ENCODE measurements around the gene UNC5A.

Gene UNC5A

GRCh38 chr5:176901260-176902101, 91.1 kb downstream of the UNC5A start:
- no peak for DNase-seq

GRCh38 chr5:176902102-176902814, 91.9 kb downstream of the UNC5A start:
- no peak for DNase-seq

- DNase-seq = no peak
Measured at GRCh38 chr5:176902911-176903664, 92.7 kb downstream of the UNC5A start.

DNA sequence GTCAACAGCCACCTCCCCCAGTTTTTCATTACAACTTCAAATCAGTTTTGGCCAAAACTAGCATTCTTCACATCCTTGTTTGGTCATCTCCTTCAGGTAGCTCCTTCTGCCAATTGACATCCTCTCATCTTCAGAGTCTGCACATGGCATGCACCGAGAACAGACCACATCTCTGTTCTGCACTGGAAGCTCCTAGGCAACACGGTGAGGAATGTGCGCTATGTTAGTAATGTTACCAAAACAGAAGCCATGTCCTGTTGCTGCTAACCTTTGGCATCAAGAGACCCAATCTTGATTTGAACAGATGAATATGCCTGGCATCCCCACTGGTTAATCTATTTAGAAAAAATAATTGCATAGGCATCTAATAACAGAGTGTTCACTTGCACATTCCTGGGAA, 93.9 kb downstream of the UNC5A start:
- no peak for DNase-seq

- no peak for DNase-seq
Measured at GRCh38 chr5:176906126-176906525, 95.8 kb downstream of the UNC5A start.

- DNase-seq = no peak
Measured at GRCh38 chr5:176906796-176907195, 96.4 kb downstream of the UNC5A start.

DNA sequence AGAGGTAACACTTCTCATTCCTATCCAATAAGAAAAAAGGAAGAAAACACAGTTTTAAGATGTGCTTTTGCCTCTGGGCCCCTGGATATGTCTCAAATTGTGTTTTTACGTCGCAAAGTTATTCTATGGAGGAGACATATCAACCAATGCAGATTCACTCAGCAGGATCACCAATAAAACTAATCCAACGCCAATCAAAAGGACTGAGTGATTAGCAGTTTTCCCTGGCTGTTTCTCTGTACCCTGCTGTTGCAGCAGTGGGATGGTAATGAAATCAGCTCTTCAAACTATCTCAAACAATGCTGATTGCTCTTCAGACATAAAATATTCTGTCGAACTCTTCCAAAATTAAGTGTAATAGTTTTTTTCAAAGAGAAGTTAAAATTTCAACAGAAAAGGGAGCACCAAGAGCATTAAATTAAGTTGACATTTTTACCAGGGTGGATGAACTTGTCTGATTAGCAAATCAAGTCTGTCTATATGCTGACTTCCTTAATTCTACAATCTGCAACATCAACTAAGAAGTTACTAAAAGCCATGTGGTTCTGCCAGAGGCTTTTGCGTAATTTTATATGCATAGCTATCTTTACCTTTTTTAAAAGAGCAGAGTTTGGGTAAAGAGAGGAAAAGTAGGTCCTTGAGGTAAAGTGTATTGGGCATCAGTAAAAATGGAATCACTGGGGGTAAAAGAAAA, 98.5 kb downstream of the UNC5A start:
- DNase-seq = no peak

DNA sequence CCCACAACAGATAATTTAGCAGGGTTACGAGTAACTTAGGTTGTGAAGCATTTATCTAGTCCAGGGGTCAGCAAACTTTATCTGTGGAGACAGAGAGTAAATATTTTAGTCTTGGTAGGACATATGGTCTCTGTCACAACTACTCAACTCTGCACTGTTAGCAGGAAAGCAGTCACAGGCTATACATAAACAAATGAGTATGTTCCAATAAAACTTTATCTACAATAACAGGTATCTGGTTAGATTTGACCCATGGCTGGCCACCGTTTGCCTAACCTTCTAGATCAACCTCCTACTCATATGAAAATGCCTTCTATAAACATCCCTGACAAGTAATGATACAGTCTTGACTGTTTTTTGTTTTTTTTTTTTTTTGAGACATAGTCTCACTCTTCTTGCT, 101.8 kb downstream of the UNC5A start:
- no peak for DNase-seq

- no peak for DNase-seq
Measured at GRCh38 chr5:176915906-176916305, 105.5 kb downstream of the UNC5A start.

DNA sequence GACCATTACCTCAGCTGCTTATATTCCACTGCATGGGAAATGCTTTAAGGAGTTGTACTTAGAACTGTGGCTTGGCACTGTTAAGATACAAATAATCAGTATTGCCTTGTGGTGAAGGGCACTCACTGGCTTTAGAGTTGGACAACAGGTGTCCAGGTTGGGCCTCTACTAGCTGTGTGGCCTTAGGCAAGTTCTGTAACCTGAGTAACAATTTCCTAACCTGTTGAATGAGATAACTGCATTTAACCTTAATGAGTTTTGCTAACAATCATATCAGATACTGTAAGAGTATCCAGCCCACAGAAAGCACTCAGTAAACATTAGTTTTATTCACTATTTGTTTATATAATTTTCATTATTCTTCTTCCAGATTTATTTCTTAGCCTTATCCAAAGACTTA, 106.0 kb downstream of the UNC5A start:
- no peak for DNase-seq

DNA sequence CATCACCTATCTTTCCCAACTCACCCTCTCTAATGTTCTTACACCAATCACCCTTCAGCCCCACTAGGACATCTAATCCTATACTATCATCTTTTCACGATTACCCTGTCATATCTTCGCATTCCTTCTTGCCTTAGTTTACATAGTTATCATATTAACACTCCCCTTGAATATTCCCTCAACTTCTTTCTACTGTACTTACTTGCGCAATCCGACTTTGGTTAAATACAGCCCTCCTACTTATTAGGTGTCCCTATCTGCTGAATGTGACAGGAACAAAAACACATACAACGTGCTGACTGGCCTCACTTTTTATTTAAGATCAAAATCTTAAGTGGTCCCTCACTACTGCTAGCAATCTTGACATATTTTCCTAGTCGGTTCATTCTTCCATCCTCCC, 108.3 kb downstream of the UNC5A start:
- DNase-seq = no peak

DNA sequence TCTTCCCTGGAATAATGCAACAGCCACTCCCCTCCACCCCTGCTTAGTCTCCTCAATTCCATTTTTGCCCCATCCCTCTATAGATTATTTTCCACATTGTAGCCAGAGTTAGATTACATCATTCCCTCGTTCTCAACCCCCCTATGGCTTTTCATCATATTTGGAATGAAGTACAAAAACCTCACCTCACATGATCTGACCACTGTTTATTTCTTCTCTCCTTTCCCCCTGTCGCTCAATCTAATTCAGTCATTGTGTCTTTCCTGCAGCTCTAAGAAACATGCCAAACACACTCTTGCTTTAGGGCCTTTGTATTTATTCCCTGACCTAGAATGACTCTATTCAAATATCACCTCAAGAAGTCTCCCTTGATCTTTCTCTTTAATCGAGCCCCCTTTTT, 111.4 kb downstream of the UNC5A start:
- DNase-seq = no peak

DNA sequence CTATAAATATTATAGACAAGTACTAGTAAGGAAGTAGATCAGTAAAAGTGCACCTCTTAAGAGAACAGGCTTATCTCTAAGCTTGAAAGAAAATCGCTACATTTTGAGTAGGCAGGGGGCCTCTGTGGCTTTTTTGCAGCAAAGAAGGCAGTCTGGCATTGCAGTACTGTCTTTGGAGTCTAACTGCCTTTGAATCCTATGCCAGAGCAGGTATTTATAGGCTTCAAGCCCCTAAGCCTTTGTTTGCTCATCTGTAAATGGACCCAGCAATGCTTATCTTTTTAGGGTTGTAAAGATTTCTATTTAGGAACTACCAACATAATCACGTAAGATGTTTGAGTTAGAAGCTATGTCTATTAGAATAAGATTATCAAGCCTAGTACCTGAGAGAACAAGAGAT, 112.5 kb downstream of the UNC5A start:
- no peak for DNase-seq

DNA sequence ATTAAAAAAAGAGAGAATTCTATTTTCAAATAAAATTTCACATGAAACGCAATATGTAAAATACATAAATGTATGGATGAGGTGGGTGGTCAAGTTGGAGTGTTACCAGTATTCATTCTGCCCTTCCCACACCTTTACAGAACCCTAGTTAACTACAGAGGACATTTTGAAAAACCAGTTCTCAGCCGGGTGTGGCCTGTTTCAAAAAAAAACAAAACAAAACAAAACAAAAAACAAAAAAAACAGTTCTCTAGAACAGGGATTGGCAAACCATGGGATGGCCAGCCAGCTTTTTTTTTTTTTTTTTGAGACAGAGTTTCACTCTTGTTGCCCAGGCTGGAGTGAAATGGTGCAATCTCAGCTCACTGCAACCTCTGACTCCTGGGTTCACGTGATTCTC, 117.2 kb downstream of the UNC5A start:
- no peak for DNase-seq

- no peak for DNase-seq
Measured at GRCh38 chr5:176929654-176930053, 119.3 kb downstream of the UNC5A start.

All from left hindlimb (tissue), 1 donor.